ENCODE results near the gene ALG1.

ALG1 gene

GRCh38 chr16:5045499-5046115 lies 26.0 kb upstream of the ALG1 start:
- Histone ChIP-seq H2BK15ac (ENCODE audit: low read depth, poor library complexity, severe bottlenecking) (no peak overlapping the region), H3K18ac (ENCODE audit: low read depth in 1 of 2, low read length in 2 of 2) (no peak overlapping the region), H4K91ac (ENCODE audit: low read length) (peak overlapping the region; percentile 36), H4K8ac (ENCODE audit: low read length) (peak overlapping the region; percentile 10), H2BK12ac (ENCODE audit: low read length in 2 of 2) (no peak overlapping the region), H2AK5ac (ENCODE audit: low read length, severe bottlenecking) (no peak overlapping the region), H3K36me3 (ENCODE audit: control insufficient read depth in 1 of 2, insufficient read depth in 2 of 2, low read depth in 1 of 2, low read length in 2 of 2) (no peaks in the 10 kb centered on the region), H3K27me3 (ENCODE audit: control insufficient read depth in 1 of 2, insufficient read depth in 1 of 2, low read length in 2 of 2) (peaks cover 10 to 34% of the 10 kb centered on the region in 2 experiments), H3K23ac (ENCODE audit: low read length in 2 of 2) (no peak overlapping the region), H3K79me1 (replicated peaks; ENCODE audit: low read length, poor library complexity, severe bottlenecking) (no peaks in the 10 kb centered on the region), H2BK120ac (ENCODE audit: low read depth, low read length) (no peak overlapping the region), H2BK5ac (ENCODE audit: low read depth, low read length, poor library complexity, severe bottlenecking) (no peak overlapping the region), H2AFZ (ENCODE audit: low read depth, low read length) (no peak overlapping the region), H3K27ac (ENCODE audit: low read length, poor library complexity, severe bottlenecking) (no peak overlapping the region), H3K4me3 (ENCODE audit: insufficient read depth in 1 of 2, low read depth in 1 of 2, low read length in 2 of 2) (peak overlapping the region in 1 of 2 experiments; percentile 24), H3K14ac (ENCODE audit: low read length in 2 of 2) (no peak overlapping the region), H3K9me3 (ENCODE audit: control insufficient read depth, low read length) (peaks cover 4% of the 10 kb centered on the region), H3K9ac (ENCODE audit: low read length) (no peak overlapping the region), H3K4ac (ENCODE audit: low read depth in 1 of 2, low read length in 2 of 2) (no peak overlapping the region), H3K4me1 (ENCODE audit: control insufficient read depth, insufficient read depth, low read depth, low read length) (peaks cover 13% of the 10 kb centered on the region), H3K4me2 (ENCODE audit: low read length, poor library complexity, severe bottlenecking) (no peak overlapping the region)
- 84% methylated on average over 9 of the region's 10 CpGs for WGBS
- no peak for DNase-seq

GRCh38 chr16:5046914-5047313 lies 24.7 kb upstream of the ALG1 start:
- Histone ChIP-seq H3K9me3 (ENCODE audit: control insufficient read depth, low read length) (peaks cover 4% of the 10 kb centered on the region), H3K4ac (ENCODE audit: low read depth in 1 of 2, low read length in 2 of 2) (no peak overlapping the region), H3K4me3 (ENCODE audit: insufficient read depth in 1 of 2, low read depth in 1 of 2, low read length in 2 of 2) (no peak overlapping the region), H2BK120ac (ENCODE audit: low read depth, low read length) (no peak overlapping the region), H2BK15ac (ENCODE audit: low read depth, poor library complexity, severe bottlenecking) (no peak overlapping the region), H3K27ac (ENCODE audit: low read length, poor library complexity, severe bottlenecking) (no peak overlapping the region), H3K14ac (ENCODE audit: low read length in 2 of 2) (no peak overlapping the region), H2BK12ac (ENCODE audit: low read length in 2 of 2) (no peak overlapping the region), H2AK5ac (ENCODE audit: low read length, severe bottlenecking) (no peak overlapping the region), H3K36me3 (ENCODE audit: control insufficient read depth in 1 of 2, insufficient read depth in 2 of 2, low read depth in 1 of 2, low read length in 2 of 2) (no peaks in the 10 kb centered on the region), H4K8ac (ENCODE audit: low read length) (no peak overlapping the region), H3K27me3 (ENCODE audit: control insufficient read depth in 1 of 2, insufficient read depth in 1 of 2, low read length in 2 of 2) (peaks cover 5 to 34% of the 10 kb centered on the region in 2 experiments), H2BK5ac (ENCODE audit: low read depth, low read length, poor library complexity, severe bottlenecking) (no peak overlapping the region), H3K79me1 (replicated peaks; ENCODE audit: low read length, poor library complexity, severe bottlenecking) (no peaks in the 10 kb centered on the region), H3K9ac (ENCODE audit: low read length) (no peak overlapping the region), H2AFZ (ENCODE audit: low read depth, low read length) (no peak overlapping the region), H3K18ac (ENCODE audit: low read depth in 1 of 2, low read length in 2 of 2) (no peak overlapping the region), H4K91ac (ENCODE audit: low read length) (no peak overlapping the region), H3K4me2 (ENCODE audit: low read length, poor library complexity, severe bottlenecking) (no peak overlapping the region), H3K4me1 (ENCODE audit: control insufficient read depth, insufficient read depth, low read depth, low read length) (peaks cover 6% of the 10 kb centered on the region), H3K23ac (ENCODE audit: low read length in 2 of 2) (no peak overlapping the region)
- DNase-seq = no peak
- WGBS = 86% methylated on average over 1 of the region's 2 CpGs

- Histone ChIP-seq H3K14ac (ENCODE audit: low read length in 2 of 2) (no peak overlapping the region), H3K4ac (ENCODE audit: low read depth in 1 of 2, low read length in 2 of 2) (no peak overlapping the region), H3K4me3 (ENCODE audit: insufficient read depth in 1 of 2, low read depth in 1 of 2, low read length in 2 of 2) (no peak overlapping the region), H3K27ac (ENCODE audit: low read length, poor library complexity, severe bottlenecking) (no peak overlapping the region), H2BK120ac (ENCODE audit: low read depth, low read length) (no peak overlapping the region), H3K9ac (ENCODE audit: low read length) (no peak overlapping the region), H3K36me3 (ENCODE audit: control insufficient read depth in 1 of 2, insufficient read depth in 2 of 2, low read depth in 1 of 2, low read length in 2 of 2) (no peaks in the 10 kb centered on the region), H3K23ac (ENCODE audit: low read length in 2 of 2) (peak overlapping the region in 1 of 2 experiments; percentile 23), H4K91ac (ENCODE audit: low read length) (no peak overlapping the region), H3K27me3 (ENCODE audit: control insufficient read depth in 1 of 2, insufficient read depth in 1 of 2, low read length in 2 of 2) (peaks cover 6 to 8% of the 10 kb centered on the region in 2 experiments), H4K8ac (ENCODE audit: low read length) (no peak overlapping the region), H3K79me1 (replicated peaks; ENCODE audit: low read length, poor library complexity, severe bottlenecking) (no peaks in the 10 kb centered on the region), H3K9me3 (ENCODE audit: control insufficient read depth, low read length) (no peaks in the 10 kb centered on the region), H2BK5ac (ENCODE audit: low read depth, low read length, poor library complexity, severe bottlenecking) (no peak overlapping the region), H2BK12ac (ENCODE audit: low read length in 2 of 2) (no peak overlapping the region), H3K4me1 (ENCODE audit: control insufficient read depth, insufficient read depth, low read depth, low read length) (peaks cover 6% of the 10 kb centered on the region), H2AFZ (ENCODE audit: low read depth, low read length) (no peak overlapping the region), H3K18ac (ENCODE audit: low read depth in 1 of 2, low read length in 2 of 2) (no peak overlapping the region), H2AK5ac (ENCODE audit: low read length, severe bottlenecking) (no peak overlapping the region), H3K4me2 (ENCODE audit: low read length, poor library complexity, severe bottlenecking) (no peak overlapping the region), H2BK15ac (ENCODE audit: low read depth, poor library complexity, severe bottlenecking) (no peak overlapping the region)
- 79% methylated on average over 15 of the region's 16 CpGs for WGBS
- no peak for DNase-seq
Observed at GRCh38 chr16:5054876-5055865, 16.5 kb upstream of the ALG1 start.

GRCh38 chr16:5056352-5056751 lies 15.3 kb upstream of the ALG1 start:
- no peak overlapping the region for H4K8ac ChIP-seq (ENCODE audit: low read length)
- DNase-seq = peak; percentile 14
- 16% methylated on average over 11 of the region's 11 CpGs for WGBS
- H3K4me3 ChIP-seq (ENCODE audit: insufficient read depth in 1 of 2, low read depth in 1 of 2, low read length in 2 of 2) = no peak overlapping the region
- no peak overlapping the region for H2AFZ ChIP-seq (ENCODE audit: low read depth, low read length)
- H3K4me1 ChIP-seq (ENCODE audit: control insufficient read depth, insufficient read depth, low read depth, low read length) = peaks cover 6% of the 10 kb centered on the region
- no peak overlapping the region for H3K4me2 ChIP-seq (ENCODE audit: low read length, poor library complexity, severe bottlenecking)
- H3K27ac ChIP-seq (ENCODE audit: low read length, poor library complexity, severe bottlenecking) = no peak overlapping the region
- no peak overlapping the region for H3K14ac ChIP-seq (ENCODE audit: low read length in 2 of 2)
- no peak overlapping the region for H2AK5ac ChIP-seq (ENCODE audit: low read length, severe bottlenecking)
- no peak overlapping the region for H3K9ac ChIP-seq (ENCODE audit: low read length)
- H3K23ac ChIP-seq (ENCODE audit: low read length in 2 of 2) = no peak overlapping the region
- no peak overlapping the region for H3K18ac ChIP-seq (ENCODE audit: low read depth in 1 of 2, low read length in 2 of 2)
- no peaks in the 10 kb centered on the region for H3K36me3 ChIP-seq (ENCODE audit: control insufficient read depth in 1 of 2, insufficient read depth in 2 of 2, low read depth in 1 of 2, low read length in 2 of 2)
- H2BK120ac ChIP-seq (ENCODE audit: low read depth, low read length) = no peak overlapping the region
- H3K79me1 ChIP-seq (replicated peaks; ENCODE audit: low read length, poor library complexity, severe bottlenecking) = no peaks in the 10 kb centered on the region
- no peak overlapping the region for H3K4ac ChIP-seq (ENCODE audit: low read depth in 1 of 2, low read length in 2 of 2)
- H3K9me3 ChIP-seq (ENCODE audit: control insufficient read depth, low read length) = no peaks in the 10 kb centered on the region
- H2BK15ac ChIP-seq (ENCODE audit: low read depth, poor library complexity, severe bottlenecking) = no peak overlapping the region
- no peak overlapping the region for H4K91ac ChIP-seq (ENCODE audit: low read length)
- no peak overlapping the region for H2BK12ac ChIP-seq (ENCODE audit: low read length in 2 of 2)
- H2BK5ac ChIP-seq (ENCODE audit: low read depth, low read length, poor library complexity, severe bottlenecking) = no peak overlapping the region
- H3K27me3 ChIP-seq (ENCODE audit: control insufficient read depth in 1 of 2, insufficient read depth in 1 of 2, low read length in 2 of 2) = peaks cover 6 to 8% of the 10 kb centered on the region in 2 experiments

Measured in mesenchymal stem cell (in vitro differentiated cells and primary cell).